HepG2 (cell line): Measurements from ENCODE around the gene AIDA. TPM values are rescaled to one million over a fixed set of nuclear protein-coding genes. Genes with fewer than 3 reads are reported as not detected.

Experiments
- ETV6 ChIP-seq: sonication (generic); formaldehyde crosslinking; conservative IDR thresholded peaks from 2 replicates; pipeline ENCODE4 v1.4.0; 2020; ENCODE audit warnings: missing genetic modification reagents
- IKZF4 ChIP-seq: sonication (generic); formaldehyde crosslinking; IDR thresholded peaks from 2 replicates; pipeline ENCODE4 v1.5.1; 2020; ENCODE audit warnings: borderline replicate concordance, mild to moderate bottlenecking, low read depth, missing genetic modification reagents; ENCODE audit errors: not compliant biosample characterization
- KLF16 ChIP-seq, 2 experiments: sonication (generic) in 1 of 2; formaldehyde crosslinking in 1 of 2; IDR thresholded peaks; 2 replicates each; pipeline versions ENCODE4 v1.6.1 to v1.8.0; 2016 to 2023; ENCODE audit warnings: missing genetic modification reagents in 2 of 2, missing compliant biosample characterization in 1 of 2
- RFXANK ChIP-seq: IDR thresholded peaks from 2 replicates; pipeline ENCODE4 v1.6.1; 2016
- SOX6 ChIP-seq, 2 experiments: fragments of 450-650 bp in 1 of 2; sonication (generic) in 1 of 2; formaldehyde crosslinking in 1 of 2; IDR thresholded peaks; 2 replicates each; pipeline versions ENCODE4 v1.4.0 to v1.6.1; 2017 to 2020; ENCODE audit warnings: antibody characterized with exemption in 1 of 2, mild to moderate bottlenecking in 1 of 2, missing genetic modification reagents in 1 of 2
- SP2 ChIP-seq: sonication (generic); formaldehyde crosslinking; IDR thresholded peaks from 2 replicates; pipeline ENCODE4 v1.5.1; 2020; ENCODE audit warnings: mild to moderate bottlenecking, missing genetic modification reagents
- TOE1 ChIP-seq: sonication (generic); formaldehyde crosslinking; IDR thresholded peaks from 2 replicates; pipeline ENCODE4 v1.4.0; 2020; ENCODE audit warnings: mild to moderate bottlenecking, missing genetic modification reagents
- ZMAT3 ChIP-seq: sonication (generic); formaldehyde crosslinking; conservative IDR thresholded peaks from 2 replicates; pipeline ENCODE4 v1.7.0; 2021; ENCODE audit warnings: missing genetic modification reagents
- ZNF10 ChIP-seq: sonication (generic); formaldehyde crosslinking; IDR thresholded peaks from 2 replicates; pipeline ENCODE4 v1.4.0; 2020; ENCODE audit warnings: mild to moderate bottlenecking, low read depth, missing genetic modification reagents, borderline replicate concordance
- ZNF441 ChIP-seq: sonication (generic); formaldehyde crosslinking; IDR thresholded peaks from 2 replicates; pipeline ENCODE4 v1.7.0; 2021; ENCODE audit warnings: missing genetic modification reagents, borderline replicate concordance
- ZNF550 ChIP-seq: sonication (generic); formaldehyde crosslinking; IDR thresholded peaks from 2 replicates; pipeline ENCODE4 v1.4.0; 2020; ENCODE audit warnings: mild to moderate bottlenecking, missing genetic modification reagents, borderline replicate concordance
- ZNF564 ChIP-seq: sonication (generic); formaldehyde crosslinking; IDR thresholded peaks from 2 replicates; pipeline ENCODE4 v1.8.1; 2023; ENCODE audit warnings: mild to moderate bottlenecking, missing genetic modification reagents
- ZNF577 ChIP-seq: sonication (generic); formaldehyde crosslinking; IDR thresholded peaks from 2 replicates; pipeline ENCODE4 v1.4.0; 2020; ENCODE audit warnings: mild to moderate bottlenecking, low read depth, missing genetic modification reagents, borderline replicate concordance
- ZNF619 ChIP-seq: sonication (generic); formaldehyde crosslinking; IDR thresholded peaks from 2 replicates; pipeline ENCODE4 v1.4.0; 2020; ENCODE audit warnings: mild to moderate bottlenecking, missing genetic modification reagents
- ZNF724P ChIP-seq: sonication (generic); formaldehyde crosslinking; IDR thresholded peaks from 2 replicates; pipeline ENCODE4 v1.8.0; 2022; ENCODE audit warnings: missing genetic modification reagents, borderline replicate concordance
- ZNF776 ChIP-seq: sonication (generic); formaldehyde crosslinking; IDR thresholded peaks from 2 replicates; pipeline ENCODE4 v1.4.0; 2020; ENCODE audit warnings: mild to moderate bottlenecking, missing genetic modification reagents
- ZNF780A ChIP-seq: sonication (generic); formaldehyde crosslinking; IDR thresholded peaks from 2 replicates; pipeline ENCODE4 v1.8.0; 2022; ENCODE audit warnings: mild to moderate bottlenecking, missing genetic modification reagents, moderate library complexity
- ZNF790 ChIP-seq: sonication (generic); formaldehyde crosslinking; IDR thresholded peaks from 2 replicates; pipeline ENCODE4 v1.8.0; 2022; ENCODE audit warnings: missing genetic modification reagents, mild to moderate bottlenecking, borderline replicate concordance
- polyA plus RNA-seq, 8 experiments: library from polyadenylated mRNA; depleted of rRNA in 3 of 8; stranded (reverse) in 7 of 8; unstranded in 1 of 8; fragments of >200 nt; fragmentation: Illumina TruSeq in 4 of 8; extraction: Trizol in 4 of 8; gene quantifications; 2 replicates each; pipeline versions ENCODE4 v1.2.1 to v1.2.3, GENCODE V29; 2011 to 2016; ENCODE audit warnings: low read depth in 4 of 8, missing spikeins in 1 of 8, mixed read lengths in 1 of 8; ENCODE audit not compliant: insufficient read depth in 1 of 8
- total RNA-seq, 5 experiments: library from RNA; depleted of rRNA; stranded (reverse); fragments of >200 nt; fragmentation: Illumina TruSeq; extraction: Trizol; gene quantifications; 2 replicates each; pipeline ENCODE4 v1.2.3, GENCODE V29; 2016; ENCODE audit warnings: low read depth in 1 of 5
- TF ChIP-seq, protein P1 (sequence below): sonication (generic); formaldehyde crosslinking; IDR thresholded peaks from 2 replicates; pipeline ENCODE4 v1.4.0; 2020; ENCODE audit warnings: missing genetic modification reagents
- TF ChIP-seq, protein P2 (sequence below): sonication (generic); formaldehyde crosslinking; IDR thresholded peaks from 2 replicates; pipeline ENCODE4 v1.8.0; 2022; ENCODE audit warnings: missing genetic modification reagents, low read depth, mild to moderate bottlenecking, borderline replicate concordance
- TF ChIP-seq, protein P3 (sequence below): sonication (generic); formaldehyde crosslinking; IDR thresholded peaks from 2 replicates; pipeline ENCODE4 v1.8.0; 2023; ENCODE audit warnings: mild to moderate bottlenecking, missing genetic modification reagents
- TF ChIP-seq, protein P4 (sequence below): sonication (generic); formaldehyde crosslinking; IDR thresholded peaks from 2 replicates; pipeline ENCODE4 v1.5.1; 2020; ENCODE audit warnings: mild to moderate bottlenecking, missing genetic modification reagents
- TF ChIP-seq, protein P5 (sequence below): sonication (generic); formaldehyde crosslinking; IDR thresholded peaks from 2 replicates; pipeline ENCODE4 v1.5.1; 2020; ENCODE audit warnings: missing genetic modification reagents, mild to moderate bottlenecking, borderline replicate concordance

The AIDA gene
- total and polyA plus RNA-seq, 2 of the 13 experiments (the other 11 are each of a cell fraction or from before 2014, with no cell fraction given): 17.5 to 35.4 TPM

DNA sequence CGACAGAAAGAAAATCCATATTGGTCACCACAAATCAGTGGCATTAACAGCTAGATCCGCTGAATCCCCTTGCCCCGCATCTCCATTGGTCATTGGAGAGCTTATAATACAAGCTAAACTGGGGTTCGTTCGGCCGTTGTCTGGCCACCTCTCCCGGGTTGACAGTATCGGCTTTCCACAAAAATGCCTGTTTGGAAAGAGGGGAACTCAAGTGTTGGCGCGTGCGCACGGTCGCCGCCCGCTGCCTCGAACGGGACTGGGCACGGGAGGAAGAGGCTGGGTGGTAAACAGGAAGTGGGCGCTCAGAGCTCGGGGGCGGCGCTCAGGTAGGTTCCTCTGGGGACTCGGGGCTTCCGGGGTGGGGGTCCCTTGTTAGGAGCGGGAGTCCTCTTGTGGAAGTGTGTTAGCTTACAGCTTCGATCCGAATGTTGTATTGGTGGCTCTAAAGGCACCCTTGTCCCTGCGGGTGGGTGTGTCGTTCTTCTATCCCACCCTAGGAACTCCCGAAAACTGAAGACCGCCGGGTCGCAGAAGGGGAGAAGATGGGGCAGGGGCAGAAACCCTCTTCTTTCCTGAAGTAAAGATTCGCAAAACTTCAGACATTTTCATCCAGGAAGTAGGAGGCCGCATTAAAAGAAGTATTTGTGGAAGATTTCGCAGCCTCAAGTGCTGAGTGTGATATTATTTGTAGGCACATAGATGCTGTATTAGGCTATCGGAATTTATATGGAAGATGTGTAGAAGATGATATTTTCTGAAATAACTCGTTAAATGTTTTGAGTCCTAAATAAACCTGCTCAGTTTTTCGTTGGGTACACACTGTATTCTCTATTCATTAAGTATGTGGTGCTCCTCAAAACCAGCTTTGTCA lies 1.0 kb upstream of the AIDA start (continued):
- TF ChIP-seq, protein P1, sequence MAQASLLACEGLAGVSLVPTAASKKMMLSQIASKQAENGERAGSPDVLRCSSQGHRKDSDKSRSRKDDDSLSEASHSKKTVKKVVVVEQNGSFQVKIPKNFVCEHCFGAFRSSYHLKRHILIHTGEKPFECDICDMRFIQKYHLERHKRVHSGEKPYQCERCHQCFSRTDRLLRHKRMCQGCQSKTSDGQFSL: no peak
- TF ChIP-seq, protein P2, sequence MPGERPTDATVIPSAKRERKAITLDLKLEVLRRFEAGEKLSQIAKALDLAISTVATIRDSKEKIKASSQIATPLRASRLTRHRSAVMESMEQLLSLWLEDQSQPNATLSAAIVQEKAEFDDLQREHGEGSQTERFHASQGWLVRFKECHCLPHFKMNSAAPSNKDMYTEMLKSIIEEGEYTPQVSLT (CRISPR knock-in tag): no peak
- TF ChIP-seq ZNF776 (no peak), ETV6 (CRISPR knock-in tag) (no peak), ZNF790 (peak; percentile 41; the same call in 1 of the 2 replicates), ZNF441 (CRISPR knock-in tag) (0 out of 2 replicates have a peak, but pooled peaks have one; percentile 43), ZNF619 (CRISPR knock-in tag) (no peak), SOX6 (IDR thresholded peaks at IDR 0.05) (no peak), SOX6 (CRISPR knock-in tag; IDR thresholded peaks at IDR 0.05) (peak; percentile 27; the same call in 1 of the 2 replicates), ZNF577 (CRISPR knock-in tag) (no peak), ZNF550 (CRISPR knock-in tag) (no peak), RFXANK (CRISPR knock-in tag) (no peak), ZMAT3 (0 out of 2 replicates have a peak, but pooled peaks have one; percentile 24), ZNF780A (CRISPR knock-in tag) (no peak), SP2 (CRISPR knock-in tag) (no peak), ZNF10 (CRISPR knock-in tag) (no peak), ZNF724P (CRISPR knock-in tag) (no peak), ZNF564 (no peak), KLF16 (CRISPR knock-in tag; IDR thresholded peaks at IDR 0.05) (peak in 1 of 2 experiments; percentile 62; a peak in 1 of 4 replicates), IKZF4 (CRISPR knock-in tag) (no peak), TOE1 (CRISPR knock-in tag) (no peak)
- TF ChIP-seq, protein P3, sequence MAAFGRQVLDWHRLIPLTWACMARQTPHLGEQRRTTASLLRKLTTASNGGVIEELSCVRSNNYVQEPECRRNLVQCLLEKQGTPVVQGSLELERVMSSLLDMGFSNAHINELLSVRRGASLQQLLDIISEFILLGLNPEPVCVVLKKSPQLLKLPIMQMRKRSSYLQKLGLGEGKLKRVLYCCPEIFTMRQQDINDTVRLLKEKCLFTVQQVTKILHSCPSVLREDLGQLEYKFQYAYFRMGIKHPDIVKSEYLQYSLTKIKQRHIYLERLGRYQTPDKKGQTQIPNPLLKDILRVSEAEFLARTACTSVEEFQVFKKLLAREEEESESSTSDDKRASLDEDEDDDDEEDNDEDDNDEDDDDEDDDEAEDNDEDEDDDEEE (CRISPR knock-in tag): peak; percentile 38; the same call in 1 of the 2 replicates
- TF ChIP-seq, protein P4, sequence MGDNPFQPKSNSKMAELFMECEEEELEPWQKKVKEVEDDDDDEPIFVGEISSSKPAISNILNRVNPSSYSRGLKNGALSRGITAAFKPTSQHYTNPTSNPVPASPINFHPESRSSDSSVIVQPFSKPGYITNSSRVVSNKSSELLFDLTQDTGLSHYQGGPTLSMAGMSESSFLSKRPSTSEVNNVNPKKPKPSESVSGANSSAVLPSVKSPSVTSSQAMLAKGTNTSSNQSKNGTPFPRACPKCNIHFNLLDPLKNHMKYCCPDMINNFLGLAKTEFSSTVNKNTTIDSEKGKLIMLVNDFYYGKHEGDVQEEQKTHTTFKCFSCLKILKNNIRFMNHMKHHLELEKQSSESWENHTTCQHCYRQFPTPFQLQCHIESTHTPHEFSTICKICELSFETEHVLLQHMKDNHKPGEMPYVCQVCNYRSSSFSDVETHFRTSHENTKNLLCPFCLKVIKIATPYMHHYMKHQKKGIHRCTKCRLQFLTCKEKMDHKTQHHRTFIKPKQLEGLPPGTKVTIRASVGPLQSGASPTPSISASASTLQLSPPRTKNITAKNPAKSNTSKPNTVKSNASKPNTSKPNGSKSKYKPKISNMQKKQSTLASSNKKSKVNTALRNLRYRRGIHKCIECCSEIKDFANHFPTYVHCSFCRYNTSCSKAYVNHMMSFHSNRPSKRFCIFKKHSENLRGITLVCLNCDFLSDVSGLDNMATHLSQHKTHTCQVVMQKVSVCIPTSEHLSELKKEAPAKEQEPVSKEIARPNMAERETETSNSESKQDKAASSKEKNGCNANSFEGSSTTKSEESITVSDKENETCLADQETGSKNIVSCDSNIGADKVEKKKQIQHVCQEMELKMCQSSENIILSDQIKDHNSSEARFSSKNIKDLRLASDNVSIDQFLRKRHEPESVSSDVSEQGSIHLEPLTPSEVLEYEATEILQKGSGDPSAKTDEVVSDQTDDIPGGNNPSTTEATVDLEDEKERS (CRISPR knock-in tag): peak; percentile 45; the same call in 1 of the 2 replicates
- TF ChIP-seq, protein P5, sequence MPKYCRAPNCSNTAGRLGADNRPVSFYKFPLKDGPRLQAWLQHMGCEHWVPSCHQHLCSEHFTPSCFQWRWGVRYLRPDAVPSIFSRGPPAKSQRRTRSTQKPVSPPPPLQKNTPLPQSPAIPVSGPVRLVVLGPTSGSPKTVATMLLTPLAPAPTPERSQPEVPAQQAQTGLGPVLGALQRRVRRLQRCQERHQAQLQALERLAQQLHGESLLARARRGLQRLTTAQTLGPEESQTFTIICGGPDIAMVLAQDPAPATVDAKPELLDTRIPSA (CRISPR knock-in tag): no peak
